ENCODE data around the gene ADCY2. TPM values are rescaled to one million over a fixed set of nuclear protein-coding genes. Genes with fewer than 3 reads are reported as not detected.

Gene ADCY2
- total RNA-seq, 1 experiment from 2014 or later: 0.34 TPM

DNA sequence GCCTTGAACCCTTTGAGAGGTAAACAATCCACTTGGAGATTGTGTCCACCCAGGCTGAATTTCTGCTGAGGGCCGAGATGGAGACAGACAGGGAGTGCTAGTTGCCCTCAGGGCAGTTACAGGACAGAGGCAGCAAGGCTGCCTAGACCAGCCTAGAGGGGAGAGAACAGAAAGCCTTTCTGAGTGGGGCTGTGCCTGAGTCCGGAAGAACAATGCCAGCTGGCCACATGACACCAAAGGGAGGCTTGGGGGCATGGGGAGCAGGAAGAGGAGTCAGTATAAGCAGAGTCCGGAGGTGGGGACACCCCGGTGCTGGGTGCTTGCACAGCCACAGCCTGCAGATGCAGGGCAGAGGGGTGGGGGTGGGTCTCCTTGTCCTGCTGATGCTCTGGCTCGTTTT is 309.3 kb downstream of the ADCY2 start:
- H3K4me1 ChIP-seq (ENCODE audit: insufficient read depth, low read length, poor library complexity, severe bottlenecking): no peaks in the 10 kb centered on the region
- H3K36me3 ChIP-seq (ENCODE audit: insufficient read depth, low read length, poor library complexity, severe bottlenecking): no peaks in the 10 kb centered on the region
- DNase-seq (ENCODE audit: low spot score): no peak
- no peak overlapping the region for H3K27ac ChIP-seq (ENCODE audit: low read depth, low read length, poor library complexity, severe bottlenecking)
- ChIA-PET CTCF (no interaction called here), POLR2A (ENCODE audit: low non-redundant PET) (no interaction called here)
- H3K27me3 ChIP-seq (replicated peaks; ENCODE audit: insufficient read depth, low read depth, low read length, poor library complexity): no peaks in the 10 kb centered on the region
- no TSS peak for BruUV-seq (replicated peaks)
- no peaks in the 10 kb centered on the region for H3K9me3 ChIP-seq (ENCODE audit: low read depth, low read length, poor library complexity, severe bottlenecking)
- no peak overlapping the region for H3K4me3 ChIP-seq (ENCODE audit: low read depth, low read length, poor library complexity, severe bottlenecking)
- TF ChIP-seq EZH2 (IDR thresholded peaks at IDR 0.05; ENCODE audit: borderline replicate concordance, low read depth, low read length, poor library complexity, severe bottlenecking): no peak
- TF ChIP-seq, protein P1, sequence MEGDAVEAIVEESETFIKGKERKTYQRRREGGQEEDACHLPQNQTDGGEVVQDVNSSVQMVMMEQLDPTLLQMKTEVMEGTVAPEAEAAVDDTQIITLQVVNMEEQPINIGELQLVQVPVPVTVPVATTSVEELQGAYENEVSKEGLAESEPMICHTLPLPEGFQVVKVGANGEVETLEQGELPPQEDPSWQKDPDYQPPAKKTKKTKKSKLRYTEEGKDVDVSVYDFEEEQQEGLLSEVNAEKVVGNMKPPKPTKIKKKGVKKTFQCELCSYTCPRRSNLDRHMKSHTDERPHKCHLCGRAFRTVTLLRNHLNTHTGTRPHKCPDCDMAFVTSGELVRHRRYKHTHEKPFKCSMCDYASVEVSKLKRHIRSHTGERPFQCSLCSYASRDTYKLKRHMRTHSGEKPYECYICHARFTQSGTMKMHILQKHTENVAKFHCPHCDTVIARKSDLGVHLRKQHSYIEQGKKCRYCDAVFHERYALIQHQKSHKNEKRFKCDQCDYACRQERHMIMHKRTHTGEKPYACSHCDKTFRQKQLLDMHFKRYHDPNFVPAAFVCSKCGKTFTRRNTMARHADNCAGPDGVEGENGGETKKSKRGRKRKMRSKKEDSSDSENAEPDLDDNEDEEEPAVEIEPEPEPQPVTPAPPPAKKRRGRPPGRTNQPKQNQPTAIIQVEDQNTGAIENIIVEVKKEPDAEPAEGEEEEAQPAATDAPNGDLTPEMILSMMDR (conservative IDR thresholded peaks at IDR 0.05; ENCODE audit: low read depth, low read length): no peak
- intact Hi-C loops (cut with micrococcal nuclease; ENCODE audit: unreplicated experiment): no loop called here

DNA sequence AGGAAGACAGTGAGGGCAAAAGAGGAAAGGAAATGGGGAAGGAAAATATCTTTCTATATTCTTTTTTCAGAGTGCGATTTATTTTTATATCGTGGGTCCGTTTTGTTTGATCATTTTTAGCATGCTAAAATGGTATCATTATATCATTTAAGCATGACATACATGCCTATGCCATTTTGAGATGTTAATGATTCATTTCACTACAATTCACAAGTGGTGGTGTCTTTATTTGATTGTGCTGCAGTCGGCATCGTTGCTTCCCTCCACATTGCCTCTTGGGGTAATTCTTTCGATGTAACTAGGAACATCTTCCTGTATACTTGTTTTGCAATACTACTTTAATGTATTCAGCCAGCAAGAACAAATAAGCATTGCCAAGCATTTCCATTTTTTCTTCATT is 309.8 kb downstream of the ADCY2 start:
- BruUV-seq (replicated peaks): no TSS peak
- intact Hi-C loops (cut with micrococcal nuclease; ENCODE audit: unreplicated experiment): no loop called here
- CTCF ChIA-PET: no interaction called here

DNA sequence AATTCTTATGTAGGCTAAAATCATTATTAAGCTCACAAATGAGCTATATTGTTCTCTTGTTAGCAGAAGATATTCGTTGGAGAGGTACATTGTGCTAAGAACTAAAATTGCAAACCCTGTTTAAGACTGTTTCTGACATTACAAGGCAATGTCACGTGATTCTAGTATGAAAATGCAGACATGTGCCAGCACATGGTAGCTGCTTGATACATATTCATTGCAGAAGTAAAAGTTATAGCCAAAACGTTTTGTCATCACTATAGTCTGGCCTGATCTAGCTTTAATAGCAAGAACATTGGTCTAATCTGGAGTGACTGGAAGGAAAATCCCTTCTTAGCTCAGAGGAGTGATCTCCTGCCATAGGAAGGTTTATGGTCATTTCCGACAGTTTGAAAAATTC is 310.3 kb downstream of the ADCY2 start:
- no TSS peak for BruUV-seq (replicated peaks)
- H3K27ac ChIP-seq (ENCODE audit: low read depth, low read length, poor library complexity, severe bottlenecking): no peak overlapping the region
- TF ChIP-seq, protein P1 (conservative IDR thresholded peaks at IDR 0.05; ENCODE audit: low read depth, low read length): no peak
- TF ChIP-seq EZH2 (IDR thresholded peaks at IDR 0.05; ENCODE audit: borderline replicate concordance, low read depth, low read length, poor library complexity, severe bottlenecking): no peak
- CTCF ChIA-PET: no interaction called here
- H3K4me3 ChIP-seq (ENCODE audit: low read depth, low read length, poor library complexity, severe bottlenecking): no peak overlapping the region
- POLR2A ChIA-PET (ENCODE audit: low non-redundant PET): no interaction called here
- no peaks in the 10 kb centered on the region for H3K4me1 ChIP-seq (ENCODE audit: insufficient read depth, low read length, poor library complexity, severe bottlenecking)
- DNase-seq (ENCODE audit: low spot score): no peak
- intact Hi-C loops (cut with micrococcal nuclease; ENCODE audit: unreplicated experiment): no loop called here
- H3K36me3 ChIP-seq (ENCODE audit: insufficient read depth, low read length, poor library complexity, severe bottlenecking): no peaks in the 10 kb centered on the region
- no peaks in the 10 kb centered on the region for H3K9me3 ChIP-seq (ENCODE audit: low read depth, low read length, poor library complexity, severe bottlenecking)
- H3K27me3 ChIP-seq (replicated peaks; ENCODE audit: insufficient read depth, low read depth, low read length, poor library complexity): no peaks in the 10 kb centered on the region

More for the DNA sequence above, 309.8 kb downstream of the ADCY2 start:
- H3K27ac ChIP-seq (ENCODE audit: low read depth, low read length, poor library complexity, severe bottlenecking): no peak overlapping the region
- H3K27me3 ChIP-seq (replicated peaks; ENCODE audit: insufficient read depth, low read depth, low read length, poor library complexity): no peaks in the 10 kb centered on the region
- TF ChIP-seq EZH2 (IDR thresholded peaks at IDR 0.05; ENCODE audit: borderline replicate concordance, low read depth, low read length, poor library complexity, severe bottlenecking): no peak
- H3K4me3 ChIP-seq (ENCODE audit: low read depth, low read length, poor library complexity, severe bottlenecking): no peak overlapping the region
- no peaks in the 10 kb centered on the region for H3K4me1 ChIP-seq (ENCODE audit: insufficient read depth, low read length, poor library complexity, severe bottlenecking)
- H3K36me3 ChIP-seq (ENCODE audit: insufficient read depth, low read length, poor library complexity, severe bottlenecking): no peaks in the 10 kb centered on the region
- H3K9me3 ChIP-seq (ENCODE audit: low read depth, low read length, poor library complexity, severe bottlenecking): no peaks in the 10 kb centered on the region
- POLR2A ChIA-PET (ENCODE audit: low non-redundant PET): no interaction called here
- DNase-seq (ENCODE audit: low spot score): no peak

GRCh38 chr5:7714119-7714518 is 318.2 kb downstream of the ADCY2 start:
- no peak for DNase-seq (ENCODE audit: low spot score)
- BruUV-seq (replicated peaks): no TSS peak
- no peak overlapping the region for H3K27ac ChIP-seq (ENCODE audit: low read depth, low read length, poor library complexity, severe bottlenecking)
- ChIA-PET POLR2A (ENCODE audit: low non-redundant PET) (no interaction called here), CTCF (no interaction called here)
- TF ChIP-seq, protein P1 (conservative IDR thresholded peaks at IDR 0.05; ENCODE audit: low read depth, low read length): no peak
- TF ChIP-seq EZH2 (IDR thresholded peaks at IDR 0.05; ENCODE audit: borderline replicate concordance, low read depth, low read length, poor library complexity, severe bottlenecking): no peak
- intact Hi-C loops (cut with micrococcal nuclease; ENCODE audit: unreplicated experiment): no loop called here
- no peaks in the 10 kb centered on the region for H3K9me3 ChIP-seq (ENCODE audit: low read depth, low read length, poor library complexity, severe bottlenecking)
- no peak overlapping the region for H3K4me3 ChIP-seq (ENCODE audit: low read depth, low read length, poor library complexity, severe bottlenecking)
- no peaks in the 10 kb centered on the region for H3K27me3 ChIP-seq (replicated peaks; ENCODE audit: insufficient read depth, low read depth, low read length, poor library complexity)
- no peaks in the 10 kb centered on the region for H3K4me1 ChIP-seq (ENCODE audit: insufficient read depth, low read length, poor library complexity, severe bottlenecking)
- H3K36me3 ChIP-seq (ENCODE audit: insufficient read depth, low read length, poor library complexity, severe bottlenecking): no peaks in the 10 kb centered on the region
